GM20000 (cell line): ENCODE data around the gene SHC3.

ENCODE experiments used
- DNase-seq: peaks from one replicate; pipeline ENCODE4 v3.0.0; 2012; ENCODE audit warnings: low spot score
- CTCF ChIP-seq: IDR thresholded peaks from 2 replicates; pipeline ENCODE4 v1.5.1; 2012; ENCODE audit warnings: mild to moderate bottlenecking, control low read depth; ENCODE audit errors: extremely low read depth, missing control alignments

SHC3 gene

GRCh38 chr9:89177944-89178829 lies at the start of gene SHC3:
Gene SHC3, minus strand, starts transcription at chr9:89178818. Its CDS starts 358 bp downstream, at chr9:89178460.
- TF ChIP-seq CTCF: no peak
- DNase-seq: peak; percentile 43

- TF ChIP-seq CTCF: no peak
- DNase-seq: no peak
Measured at GRCh38 chr9:89225991-89226471, 47.4 kb upstream of the SHC3 start.

GRCh38 chr9:89225587-89225986 lies 47.0 kb upstream of the SHC3 start:
- DNase-seq: no peak
- no peak for TF ChIP-seq CTCF

- no peak for DNase-seq
Measured at GRCh38 chr9:89225036-89225435, 46.4 kb upstream of the SHC3 start.

GRCh38 chr9:89224633-89225032 lies 46.0 kb upstream of the SHC3 start:
- no peak for TF ChIP-seq CTCF
- no peak for DNase-seq

More at GRCh38 chr9:89225036-89225435, 46.4 kb upstream of the SHC3 start:
- no peak for TF ChIP-seq CTCF

GRCh38 chr9:89223396-89223977 lies 44.9 kb upstream of the SHC3 start:
- TF ChIP-seq CTCF: no peak
- no peak for DNase-seq

GRCh38 chr9:89219637-89220036 lies 41.0 kb upstream of the SHC3 start:
- no peak for TF ChIP-seq CTCF

More at GRCh38 chr9:89219637-89220036, 41.0 kb upstream of the SHC3 start:
- DNase-seq: no peak
